SK-N-MC (cell line): ENCODE results near the gene CCDC33.

Source experiments
- EZH2 ChIP-seq: fragments of 200-600 bp; sonication (generic); IDR thresholded peaks from one replicate; pipeline ENCODE4 v1.6.1; 2017; ENCODE audit warnings: antibody characterized with exemption
- FOXP2 ChIP-seq: optimal IDR thresholded peaks from 2 replicates; pipeline ENCODE3; 2011; ENCODE audit warnings: mild to moderate bottlenecking, moderate library complexity; ENCODE audit not compliant: insufficient read depth; ENCODE audit errors: extremely low read length, control extremely low read depth
- POLR2AphosphoS5 ChIP-seq: IDR thresholded peaks from 2 replicates; pipeline ENCODE4 v1.6.1; 2012; ENCODE audit warnings: mild to moderate bottlenecking, low read depth, low read length, borderline replicate concordance

DNA sequence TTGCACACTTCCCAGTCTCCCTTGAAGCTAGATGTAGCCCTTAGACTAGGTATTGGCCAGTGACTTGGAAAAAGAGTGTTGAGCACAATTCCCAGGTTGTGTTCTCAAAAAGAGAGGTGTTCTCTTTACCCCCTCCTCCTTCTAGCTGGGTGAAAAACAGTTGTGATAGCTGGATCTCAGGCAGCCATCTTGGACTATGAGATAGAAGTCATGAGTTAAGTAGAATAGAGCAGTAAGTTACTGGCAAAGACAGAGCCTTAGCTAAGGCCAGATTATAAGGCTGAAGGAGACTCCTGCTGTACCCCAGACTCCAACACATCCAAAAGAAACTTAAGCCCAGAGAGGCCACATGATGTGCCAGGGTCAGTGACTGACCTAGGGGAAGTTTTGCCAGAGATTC, 25.4 kb upstream of the CCDC33 start:
- TF ChIP-seq POLR2AphosphoS5 (no peak), EZH2 (no peak), FOXP2 (no peak)
